ENCODE results near the gene OR1A1. TPM values are rescaled to one million over a fixed set of nuclear protein-coding genes. Genes with fewer than 3 reads are reported as not detected.
"Not testable (repeated sequence)": the region's sequence is repeated elsewhere in the genome, so short reads cannot be mapped to it uniquely, and the experiment has no call there.

Gene OR1A1
- polyA plus RNA-seq, 2 of the 4 experiments (the other 2 are of a cell fraction): not detected

DNA sequence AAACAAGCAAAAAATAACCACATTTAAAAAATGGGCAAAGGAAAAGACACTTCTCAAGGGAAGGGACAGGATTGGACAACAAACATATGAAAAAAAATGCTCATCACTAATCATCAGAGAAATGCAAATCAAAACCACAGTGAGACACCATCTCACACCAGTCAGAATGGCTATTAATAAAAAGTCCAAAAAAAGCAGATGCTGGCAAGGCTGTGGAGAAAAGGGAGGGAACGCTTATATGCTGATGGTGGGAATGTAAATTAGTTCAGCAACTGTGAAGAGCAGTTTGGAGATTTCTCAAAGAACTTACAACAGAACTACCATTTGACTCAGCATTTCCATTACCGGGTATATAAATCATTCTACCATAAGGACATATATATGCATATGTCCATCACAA lies 41.5 kb downstream of the OR1A1 start:
- DNase-seq (ENCODE audit: low read depth in 1 of 2, low spot score in 1 of 2); FAIRE-seq; POLR2A ChIA-PET; CTCF ChIA-PET; ATAC-seq; H3K4me1 ChIP-seq; H3K4me2 ChIP-seq; H3K9me3 ChIP-seq; H3K4me3 ChIP-seq; H3K27ac ChIP-seq: not testable (repeated sequence)
- WGBS (ENCODE audit: missing lambda C conversion rate): 29% methylated on average over 1 of the region's 2 CpGs

DNA sequence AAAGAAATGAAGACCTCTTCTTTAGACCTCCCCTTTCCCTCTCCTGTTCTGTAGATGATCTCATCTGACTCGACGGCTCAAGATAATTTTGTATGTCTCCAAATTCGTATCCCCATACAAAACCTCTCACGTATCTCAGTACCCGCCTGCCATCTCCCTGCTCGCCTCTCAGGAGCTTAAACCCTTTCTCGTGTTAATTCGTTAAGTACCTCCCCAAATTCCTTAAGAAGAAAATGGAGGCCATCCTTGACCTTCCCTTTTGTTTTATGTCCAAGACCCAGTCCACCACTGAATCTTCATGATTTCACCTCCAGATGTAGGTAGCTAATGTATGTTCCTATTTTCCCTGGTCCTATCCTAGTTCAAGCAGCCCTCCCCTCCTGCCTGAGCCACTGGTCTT lies 49.1 kb downstream of the OR1A1 start:
- TF ChIP-seq SMC3 (IDR thresholded peaks at IDR 0.05): no peak
- no peak for TF ChIP-seq HOXB13 (CRISPR knock-in tag; IDR thresholded peaks at IDR 0.05; ENCODE audit: low read depth)
- TF ChIP-seq ESRRA (IDR thresholded peaks at IDR 0.05; ENCODE audit: borderline replicate concordance, low read length): no peak
- no peak for TF ChIP-seq NR3C1 (IDR thresholded peaks at IDR 0.05)
- no peaks in the 10 kb centered on the region; the same call in 2 of the 3 replicates for H3K9me3 ChIP-seq
- ATAC-seq (no peak), FAIRE-seq (no peak), DNase-seq (ENCODE audit: low read depth in 1 of 2, low spot score in 1 of 2) (no peak)
- no peak overlapping the region for H3K4me2 ChIP-seq
- H3K4me3 ChIP-seq: no peak overlapping the region
- no peaks in the 10 kb centered on the region for H3K4me1 ChIP-seq
- H3K27ac ChIP-seq: no peak overlapping the region
- 41% methylated on average over 8 of the region's 8 CpGs for whole genome bisulfite sequencing (ENCODE audit: missing lambda C conversion rate)
- CTCF ChIA-PET: no interaction called here
- POLR2A ChIA-PET: no interaction called here

- no peak overlapping the region for H3K27ac ChIP-seq
- POLR2A ChIA-PET: no interaction called here
- no peak for FAIRE-seq
- DNase-seq (ENCODE audit: low read depth in 1 of 2, low spot score in 1 of 2): no peak
- no peak; a peak in 1 of 6 replicates for ATAC-seq
- CTCF ChIA-PET: no interaction called here
- 32% methylated on average over 1 of the region's 1 CpG for WGBS (ENCODE audit: missing lambda C conversion rate)
- H3K9me3 ChIP-seq: no peaks in the 10 kb centered on the region; the same call in 2 of the 3 replicates
- H3K4me1 ChIP-seq: no peaks in the 10 kb centered on the region
- no peak overlapping the region for H3K4me2 ChIP-seq
- H3K4me3 ChIP-seq: no peak overlapping the region
- TF ChIP-seq ESRRA (IDR thresholded peaks at IDR 0.05; ENCODE audit: borderline replicate concordance, low read length) (no peak), FOXS1 (CRISPR knock-in tag; IDR thresholded peaks at IDR 0.05) (no peak)
These were observed 52.7 kb downstream of the OR1A1 start for GRCh38 chr17:3260163-3260562.

DNA sequence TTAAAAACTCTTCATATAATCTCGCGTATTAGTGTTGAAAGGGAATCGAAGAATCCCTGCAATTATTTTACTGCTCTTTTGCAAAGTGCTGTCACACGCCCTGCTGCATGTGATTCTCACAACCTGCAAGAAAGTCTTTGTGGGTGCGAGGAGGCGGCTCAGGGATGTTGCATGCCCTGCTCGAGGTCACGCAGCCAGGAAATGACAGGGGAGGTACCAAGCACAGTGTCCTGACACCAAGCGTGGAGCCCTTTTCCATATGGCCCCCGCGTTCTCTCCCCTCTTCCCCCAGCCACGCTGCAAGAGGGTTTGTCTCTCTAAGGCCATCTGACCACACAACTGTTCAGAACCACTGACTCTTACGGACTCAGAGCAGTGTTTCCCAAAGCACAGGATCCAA lies 53.1 kb downstream of the OR1A1 start:
- ATAC-seq (no peak), FAIRE-seq (no peak), DNase-seq (ENCODE audit: low read depth in 1 of 2, low spot score in 1 of 2) (no peak)
- Histone ChIP-seq H3K4me2 (no peak overlapping the region), H3K4me3 (no peak overlapping the region), H3K27ac (no peak overlapping the region), H3K9me3 (no peaks in the 10 kb centered on the region; the same call in 2 of the 3 replicates), H3K4me1 (no peaks in the 10 kb centered on the region)
- WGBS (ENCODE audit: missing lambda C conversion rate): 25% methylated on average over 13 of the region's 13 CpGs
- ChIA-PET CTCF (no interaction called here), POLR2A (no interaction called here)
- TF ChIP-seq ZC3H11A (IDR thresholded peaks at IDR 0.05) (no peak), CEBPB (IDR thresholded peaks at IDR 0.05) (no peak), CBX8 (IDR thresholded peaks at IDR 0.05) (no peak), RCOR1 (IDR thresholded peaks at IDR 0.05; ENCODE audit: low read depth, low read length) (no peak), BHLHE40 (IDR thresholded peaks at IDR 0.05; ENCODE audit: low read depth, low read length) (no peak), KDM1A (IDR thresholded peaks at IDR 0.05; ENCODE audit: low read depth) (no peak), RFX5 (IDR thresholded peaks at IDR 0.05) (no peak), CHD4 (IDR thresholded peaks at IDR 0.05; ENCODE audit: borderline replicate concordance) (no peak), FOSL2 (IDR thresholded peaks at IDR 0.05) (no peak), FOSL2 (CRISPR knock-in tag; IDR thresholded peaks at IDR 0.05) (no peak)

Other genes with a start within 250 kb of the OR1A1 start
- gene OR1D5, start 144.1 kb upstream of the OR1A1 start, polyA plus RNA-seq (2011; rRNA removed): not detected in 2 replicates
- not detected in 3 replicates for gene OR1D5, start 144.1 kb upstream of the OR1A1 start, polyA plus RNA-seq (2017; fragmentation: RNase III; extraction: RNeasy Plus Mini Kit Qiagen cat#74134 plus additional on column Dnase treatment)
- not detected in 2 replicates for gene OR1D2, start 103.2 kb upstream of the OR1A1 start, polyA plus RNA-seq (2011; rRNA removed)
- not detected in 3 replicates for gene OR1D2, start 103.2 kb upstream of the OR1A1 start, polyA plus RNA-seq (2017; fragmentation: RNase III; extraction: RNeasy Plus Mini Kit Qiagen cat#74134 plus additional on column Dnase treatment)
- gene OR1G1, start 80.1 kb upstream of the OR1A1 start, polyA plus RNA-seq (2011; rRNA removed): not detected in 2 replicates
- not detected in 3 replicates for gene OR1G1, start 80.1 kb upstream of the OR1A1 start, polyA plus RNA-seq (2017; fragmentation: RNase III; extraction: RNeasy Plus Mini Kit Qiagen cat#74134 plus additional on column Dnase treatment)
- not detected in 2 replicates for gene OR1A2, start 10.1 kb upstream of the OR1A1 start, polyA plus RNA-seq (2011; rRNA removed)
- gene OR1A2, start 10.1 kb upstream of the OR1A1 start, polyA plus RNA-seq (2017; fragmentation: RNase III; extraction: RNeasy Plus Mini Kit Qiagen cat#74134 plus additional on column Dnase treatment): not detected in 3 replicates
- gene OR3A1, start 90.7 kb downstream of the OR1A1 start, polyA plus RNA-seq (2011; rRNA removed): not detected in 2 replicates
- not detected in 3 replicates for gene OR3A1, start 90.7 kb downstream of the OR1A1 start, polyA plus RNA-seq (2017; fragmentation: RNase III; extraction: RNeasy Plus Mini Kit Qiagen cat#74134 plus additional on column Dnase treatment)
- gene OR3A2, start 178.6 kb downstream of the OR1A1 start, polyA plus RNA-seq (2011; rRNA removed): not detected in 2 replicates
- not detected in 3 replicates for gene OR3A2, start 178.6 kb downstream of the OR1A1 start, polyA plus RNA-seq (2017; fragmentation: RNase III; extraction: RNeasy Plus Mini Kit Qiagen cat#74134 plus additional on column Dnase treatment)
- not detected in 2 replicates for gene OR1E1, start 190.7 kb downstream of the OR1A1 start, polyA plus RNA-seq (2011; rRNA removed)
- not detected in 3 replicates for gene OR1E1, start 190.7 kb downstream of the OR1A1 start, polyA plus RNA-seq (2017; fragmentation: RNase III; extraction: RNeasy Plus Mini Kit Qiagen cat#74134 plus additional on column Dnase treatment)
- not detected in 2 replicates for gene OR3A3, start 203.7 kb downstream of the OR1A1 start, polyA plus RNA-seq (2011; rRNA removed)
- gene OR3A3, start 203.7 kb downstream of the OR1A1 start, polyA plus RNA-seq (2017; fragmentation: RNase III; extraction: RNeasy Plus Mini Kit Qiagen cat#74134 plus additional on column Dnase treatment): not detected in 3 replicates
- not detected in 2 replicates for gene OR1E2, start 226.2 kb downstream of the OR1A1 start, polyA plus RNA-seq (2011; rRNA removed)
- gene OR1E2, start 226.2 kb downstream of the OR1A1 start, polyA plus RNA-seq (2017; fragmentation: RNase III; extraction: RNeasy Plus Mini Kit Qiagen cat#74134 plus additional on column Dnase treatment): not detected in 3 replicates